Measurements from ENCODE around the gene NUDT22.

NUDT22 gene

DNA sequence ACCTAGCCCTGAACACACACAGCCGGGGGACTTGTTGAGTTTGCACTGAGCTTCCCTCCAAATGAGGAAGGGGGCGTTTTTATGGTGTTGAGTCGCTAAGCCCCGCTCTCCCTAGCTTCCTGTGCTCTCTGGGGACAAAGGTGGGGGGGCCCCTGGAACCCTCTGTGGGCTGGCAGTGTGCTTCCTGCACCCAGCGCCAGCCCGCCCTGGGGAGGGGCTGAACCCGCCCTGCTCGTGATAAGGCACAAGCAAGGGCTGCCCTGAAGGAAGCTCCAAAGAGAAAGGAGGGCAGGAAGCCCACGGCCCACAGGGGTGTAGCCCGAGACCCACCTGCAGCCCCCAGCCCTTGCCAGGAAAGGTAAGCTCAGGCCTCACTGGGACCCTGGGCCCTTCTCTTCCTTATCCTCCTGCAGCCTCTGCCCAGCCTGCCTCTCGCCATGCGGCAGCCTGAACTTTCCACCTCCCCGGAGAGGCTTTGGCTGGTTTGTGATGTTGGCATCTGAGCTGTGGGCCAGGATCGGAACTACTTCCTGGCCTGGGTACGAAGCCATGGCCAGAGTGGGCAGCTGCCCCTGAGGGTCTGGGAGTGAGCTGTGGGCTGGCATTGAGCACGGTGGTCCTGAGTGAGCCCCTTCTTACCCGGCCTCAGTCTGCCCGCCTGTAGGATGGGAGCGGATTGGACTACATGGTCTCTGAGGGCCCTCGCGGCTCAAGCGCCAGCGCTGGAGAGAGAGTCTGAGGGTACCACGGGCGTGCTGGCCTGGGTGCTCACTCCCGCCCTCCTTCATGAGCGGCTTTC is 19.4 kb upstream of the NUDT22 start, which contains the start of gene FERMT3:
Gene FERMT3 (plus strand): TSS at position 265 of the 799 bp plus-strand sequence. CDS start 644 bp downstream, outside the sequence.
- DNase-seq (ENCODE audit: low read depth in 2 of 2), result no peak

- DNase-seq (ENCODE audit: low read depth in 2 of 2), result peak; percentile 21 to 24
These were observed 18.6 kb upstream of the NUDT22 start for GRCh38 chr11:64207256-64208085.

DNA sequence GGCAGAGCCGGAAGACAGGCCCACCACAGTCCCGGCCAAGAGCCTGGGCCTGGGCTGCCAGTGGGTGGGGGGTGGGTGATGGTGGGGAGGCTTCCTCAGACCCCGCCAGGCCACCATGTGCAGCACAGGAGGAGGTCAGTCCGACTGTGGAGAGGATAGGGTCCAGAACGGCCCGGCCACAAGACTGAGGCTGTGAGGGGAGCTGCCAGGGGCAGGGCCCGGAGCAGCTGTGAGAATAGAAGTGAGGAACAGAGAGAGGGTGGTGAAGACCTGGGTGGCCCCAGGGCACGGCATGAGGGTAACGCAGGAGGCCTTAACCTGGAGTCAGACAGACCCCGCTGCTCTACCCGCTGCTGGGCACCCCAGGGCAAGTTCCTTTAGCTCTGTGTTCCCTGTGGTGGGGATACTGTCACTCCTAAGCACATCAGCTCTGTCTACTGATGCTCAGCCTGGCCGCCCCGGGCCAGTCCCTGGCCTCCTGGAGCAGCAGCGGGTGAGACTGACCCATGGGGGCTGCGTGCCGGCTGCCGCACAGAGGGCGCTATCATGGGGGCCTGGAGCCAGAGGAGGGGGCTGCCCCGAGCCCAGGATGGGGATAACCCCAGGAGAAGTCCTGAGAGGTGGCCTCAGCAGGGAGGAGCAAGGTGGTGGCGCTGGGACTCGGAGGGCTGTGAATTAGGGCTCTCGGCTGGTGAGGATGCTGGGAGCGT is 17.8 kb upstream of the NUDT22 start:
- no peak for DNase-seq (ENCODE audit: low read depth in 2 of 2)

DNA sequence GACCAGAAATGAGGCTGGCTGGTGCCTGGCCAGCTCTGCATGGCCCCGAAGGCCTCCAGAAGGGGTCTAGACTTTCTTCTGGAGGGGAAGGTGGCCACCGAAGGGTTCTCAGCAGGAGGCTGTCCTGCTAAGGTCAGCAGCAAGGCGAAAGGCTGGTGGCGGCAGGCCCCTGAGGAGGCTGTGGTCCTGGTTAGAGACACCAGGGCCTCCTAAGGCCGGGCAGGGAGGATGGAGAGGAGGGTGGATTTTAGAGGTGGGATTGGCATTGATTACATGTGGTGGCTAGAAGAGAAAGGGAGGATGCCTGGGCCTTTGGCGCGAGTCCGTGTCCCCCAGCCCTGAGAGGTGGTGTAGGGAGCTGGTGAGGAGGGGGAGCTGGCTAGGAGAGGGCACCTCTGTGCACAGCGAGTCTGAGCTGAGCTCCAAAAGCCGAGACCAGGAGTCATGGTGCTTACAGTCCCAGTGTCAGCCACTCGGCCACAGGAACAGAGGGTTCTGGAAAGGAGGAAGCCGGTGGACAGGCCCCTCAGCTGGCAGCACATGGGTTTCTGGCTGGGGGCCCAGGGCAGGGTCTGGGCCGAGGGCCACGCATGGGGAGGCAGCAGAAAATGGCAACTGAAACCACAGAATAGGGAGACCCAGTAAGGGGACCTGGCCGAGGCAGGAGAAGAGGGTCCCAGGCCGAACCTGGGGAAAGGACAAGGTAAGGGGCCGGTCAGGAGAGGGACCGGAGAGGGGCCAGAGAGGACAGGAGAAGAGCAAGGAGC is 17.1 kb upstream of the NUDT22 start:
- no peak for DNase-seq (ENCODE audit: low read depth in 2 of 2)

DNA sequence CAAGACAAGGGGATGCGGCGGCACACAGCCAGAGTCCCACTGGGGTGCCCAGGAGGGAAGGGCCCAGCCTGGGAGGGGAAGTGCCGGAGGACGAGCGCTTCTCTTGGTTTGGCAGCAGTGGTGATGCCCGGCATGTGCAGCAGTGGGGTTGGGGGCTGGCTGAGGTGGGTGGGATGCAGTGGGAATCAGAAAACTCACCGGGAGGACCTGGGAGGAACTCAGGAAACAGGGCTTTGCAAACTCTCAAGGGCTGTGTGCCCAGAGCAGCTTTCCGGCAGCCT is 16.6 kb upstream of the NUDT22 start:
- no peak for DNase-seq (ENCODE audit: low read depth in 2 of 2)

- no peak for DNase-seq (ENCODE audit: low read depth in 2 of 2)
These were observed 15.6 kb upstream of the NUDT22 start for GRCh38 chr11:64210301-64211020.

- DNase-seq (ENCODE audit: low read depth in 2 of 2), result no peak
These were observed 14.7 kb upstream of the NUDT22 start for GRCh38 chr11:64211181-64211872.

GRCh38 chr11:64216879-64217278 is 9.2 kb upstream of the NUDT22 start:
- DNase-seq (ENCODE audit: low read depth in 2 of 2), result no peak

DNA sequence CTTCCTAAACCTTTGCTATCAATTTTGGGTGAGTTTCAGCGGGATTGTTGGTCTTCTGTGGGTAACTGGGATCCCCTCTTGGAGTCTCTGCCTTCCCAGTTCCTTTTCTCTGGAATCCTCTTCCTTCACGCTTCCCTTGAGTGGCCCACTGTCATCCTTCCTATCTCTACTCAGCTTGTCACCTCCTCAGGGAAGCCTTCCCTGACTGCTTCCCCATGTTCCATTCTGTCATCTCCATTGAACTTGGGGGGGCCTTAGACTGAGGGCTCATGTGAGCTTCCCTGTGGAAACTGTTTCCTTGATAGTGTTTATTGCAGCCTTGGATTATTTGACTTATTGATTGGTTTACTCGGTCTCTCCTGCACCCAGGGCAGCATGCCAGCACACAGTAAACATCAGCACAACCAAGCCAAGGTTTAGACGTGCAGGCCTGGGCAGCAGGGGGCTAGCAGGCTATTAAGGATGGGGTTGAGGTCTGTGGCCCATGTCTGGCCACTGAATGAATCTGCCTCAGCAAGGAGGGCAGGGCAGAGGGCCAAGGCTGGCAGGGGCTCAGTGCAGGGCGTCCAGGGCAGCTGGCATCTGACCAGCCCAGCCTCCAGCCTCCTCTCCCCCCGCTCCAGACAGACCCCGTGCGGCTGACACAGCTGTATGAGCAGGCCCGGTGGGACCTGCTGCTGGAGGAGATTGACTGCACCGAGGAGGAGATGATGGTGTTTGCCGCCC is 7.3 kb upstream of the NUDT22 start:
- DNase-seq (ENCODE audit: low read depth in 2 of 2), result no peak

- DNase-seq (ENCODE audit: low read depth in 2 of 2), result no peak
These were observed 6.8 kb upstream of the NUDT22 start for GRCh38 chr11:64219354-64219684.

- DNase-seq (ENCODE audit: low read depth in 2 of 2), result no peak
These were observed 6.3 kb upstream of the NUDT22 start for GRCh38 chr11:64219755-64220154.

DNA sequence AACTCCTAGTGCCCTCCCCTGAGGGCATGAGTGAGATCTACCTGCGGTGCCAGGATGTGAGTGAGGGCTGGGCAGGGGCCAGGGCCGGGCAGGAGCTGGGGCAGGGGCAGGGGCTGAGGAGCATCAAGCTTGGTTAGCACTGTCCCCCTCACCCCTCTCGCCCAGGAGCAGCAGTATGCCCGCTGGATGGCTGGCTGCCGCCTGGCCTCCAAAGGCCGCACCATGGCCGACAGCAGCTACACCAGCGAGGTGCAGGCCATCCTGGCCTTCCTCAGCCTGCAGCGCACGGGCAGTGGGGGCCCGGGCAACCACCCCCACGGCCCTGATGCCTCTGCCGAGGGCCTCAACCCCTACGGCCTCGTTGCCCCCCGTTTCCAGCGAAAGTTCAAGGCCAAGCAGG is 5.8 kb upstream of the NUDT22 start:
- no peak for DNase-seq (ENCODE audit: low read depth in 2 of 2)

GRCh38 chr11:64220798-64221197 is 5.3 kb upstream of the NUDT22 start:
- no peak for DNase-seq (ENCODE audit: low read depth in 2 of 2)

DNA sequence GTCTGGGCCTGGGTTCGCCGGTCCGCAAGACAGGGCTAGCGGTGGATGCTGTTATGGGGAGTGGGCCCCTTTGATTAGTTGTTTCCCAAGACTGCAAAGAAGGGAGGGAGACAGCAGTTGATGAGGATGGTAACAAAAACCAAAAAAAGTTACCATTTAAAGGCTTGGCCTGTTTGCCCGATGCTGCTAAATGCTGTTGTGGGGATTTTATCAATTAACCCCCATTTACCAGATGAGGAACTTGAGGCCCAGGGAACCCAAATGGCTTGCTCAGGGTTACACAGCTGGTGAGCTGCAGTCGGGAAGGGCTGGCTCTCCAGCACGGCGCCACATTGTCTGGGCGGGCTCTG is 3.4 kb upstream of the NUDT22 start:
- no peak for DNase-seq (ENCODE audit: low read depth in 2 of 2)

- no peak for DNase-seq (ENCODE audit: low read depth in 2 of 2)
These were observed 2.9 kb upstream of the NUDT22 start for GRCh38 chr11:64223001-64223651.

DNA sequence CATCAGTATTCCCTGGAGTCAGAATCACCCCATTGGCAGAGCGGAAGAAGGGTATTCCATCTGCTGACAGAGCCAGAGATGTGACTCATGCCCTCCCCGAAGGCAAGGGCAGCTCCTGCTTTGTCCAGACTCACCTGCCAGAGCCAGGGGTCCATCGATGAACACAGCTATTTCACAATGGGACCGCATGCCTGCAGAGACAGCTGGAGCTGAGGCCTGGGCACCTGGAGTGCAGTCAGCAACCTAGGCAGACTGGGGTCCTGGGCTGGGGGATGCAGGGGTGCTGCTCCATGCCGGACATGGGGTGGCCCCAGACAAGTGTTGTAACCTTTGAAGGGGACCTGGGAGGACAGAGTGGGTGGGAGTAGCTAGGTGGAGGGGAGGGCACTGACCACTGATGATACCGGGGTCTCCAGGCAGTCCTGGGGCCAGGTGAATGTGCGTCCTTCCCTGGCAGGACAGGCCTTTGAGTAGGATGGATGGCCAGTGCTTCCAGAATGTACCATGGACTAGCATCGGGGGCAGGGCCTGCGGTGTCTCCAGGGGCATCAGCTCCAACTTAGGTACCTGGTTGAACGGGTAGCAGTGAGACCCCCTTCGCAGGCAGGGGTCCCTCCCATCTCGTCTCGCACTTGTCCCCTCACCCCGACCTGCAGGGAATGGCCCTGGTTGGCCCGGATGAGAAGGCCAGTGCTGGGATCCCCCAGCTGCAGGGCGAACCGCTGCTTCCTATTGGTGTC is 1.8 kb upstream of the NUDT22 start:
- DNase-seq (ENCODE audit: low read depth in 2 of 2), result no peak

GRCh38 chr11:64224891-64225607 is 1.0 kb upstream of the NUDT22 start:
- no peak for DNase-seq (ENCODE audit: low read depth in 2 of 2)

- DNase-seq (ENCODE audit: low read depth in 2 of 2), result no peak
These were observed 505 bp downstream of the NUDT22 start for GRCh38 chr11:64226507-64227051.
